Naive B cell (primary cell): ENCODE data around the gene KCNMB2. TPM values are rescaled to one million over a fixed set of nuclear protein-coding genes. Genes with fewer than 3 reads are reported as not detected.
A peak's percentile ranks its signal among the peaks of the same experiment; 100 is the strongest.

ENCODE experiments used
- ATAC-seq, 2 donors: fragments of 150-1000 bp; cut with Tn5 transposase; 2 replicates each; pipeline ENCODE4 v1.10.0; 2021; ENCODE audit warnings: low read depth in 2 of 2, mild to moderate bottlenecking in 2 of 2, moderate library complexity in 2 of 2
- DNase-seq: peaks from one replicate; pipeline ENCODE4 v3.0.0; 2022
- H3K27ac Mint-ChIP-seq, 6 donors: one replicate each; pipeline ENCODE4 v1.8.0; 2020 to 2022; ENCODE audit warnings: mild to moderate bottlenecking in 6 of 6, mixed read lengths in 6 of 6, moderate library complexity in 5 of 6, inconsistent platforms in 2 of 6
- H3K27me3 Mint-ChIP-seq, 3 donors: one replicate each; pipeline ENCODE4 v1.8.0; 2021 to 2022; ENCODE audit warnings: mixed read lengths in 3 of 3, mild to moderate bottlenecking in 1 of 3
- H3K36me3 Mint-ChIP-seq, 2 donors: one replicate each; pipeline ENCODE4 v1.8.0; 2020 to 2022; ENCODE audit warnings: mixed read lengths in 2 of 2, inconsistent platforms in 1 of 2, mild to moderate bottlenecking in 1 of 2
- H3K4me1 Mint-ChIP-seq, 3 donors: one replicate each; pipeline ENCODE4 v1.8.0; 2020 to 2022; ENCODE audit warnings: mixed read lengths in 3 of 3, inconsistent platforms in 1 of 3, mild to moderate bottlenecking in 1 of 3, moderate library complexity in 1 of 3
- H3K4me3 Mint-ChIP-seq, 8 donors: one replicate each; pipeline ENCODE4 v1.8.0; 2020 to 2022; ENCODE audit warnings: mild to moderate bottlenecking in 8 of 8, mixed read lengths in 8 of 8, moderate library complexity in 8 of 8, inconsistent platforms in 2 of 8
- H3K9me3 Mint-ChIP-seq, 7 donors: one replicate each; pipeline ENCODE4 v1.8.0; 2020 to 2022; ENCODE audit warnings: mixed read lengths in 7 of 7, mild to moderate bottlenecking in 5 of 7, inconsistent platforms in 2 of 7, moderate library complexity in 1 of 7
- polyA plus RNA-seq, 6 donors: library from polyadenylated mRNA; unstranded; fragments of 300-500 nt; fragmentation: Illumina TruSeq; gene quantifications; one replicate each; pipeline ENCODE4 v1.2.3, GENCODE V29; 2021; ENCODE audit warnings: low read depth in 6 of 6

Gene KCNMB2
- polyA plus RNA-seq, 6 donors from 2014 or later = not detected

- Mint-ChIP-seq H3K4me1 (no peaks in the 10 kb centered on the region), H3K9me3 (peaks cover 0 to 20% (median 9%) of the 10 kb centered on the region in 7 donors), H3K27me3 (no peaks in the 10 kb centered on the region), H3K36me3 (no peaks in the 10 kb centered on the region), H3K4me3 (no peak overlapping the region), H3K27ac (no peak overlapping the region)
- no peak for DNase-seq
- ATAC-seq = no peak
Measured at GRCh38 chr3:178655488-178655887, 119.3 kb downstream of the KCNMB2 start.

- ATAC-seq = no peak
- H3K27ac Mint-ChIP-seq = no peak overlapping the region
Measured at GRCh38 chr3:178658694-178659325, 122.6 kb downstream of the KCNMB2 start.

DNA sequence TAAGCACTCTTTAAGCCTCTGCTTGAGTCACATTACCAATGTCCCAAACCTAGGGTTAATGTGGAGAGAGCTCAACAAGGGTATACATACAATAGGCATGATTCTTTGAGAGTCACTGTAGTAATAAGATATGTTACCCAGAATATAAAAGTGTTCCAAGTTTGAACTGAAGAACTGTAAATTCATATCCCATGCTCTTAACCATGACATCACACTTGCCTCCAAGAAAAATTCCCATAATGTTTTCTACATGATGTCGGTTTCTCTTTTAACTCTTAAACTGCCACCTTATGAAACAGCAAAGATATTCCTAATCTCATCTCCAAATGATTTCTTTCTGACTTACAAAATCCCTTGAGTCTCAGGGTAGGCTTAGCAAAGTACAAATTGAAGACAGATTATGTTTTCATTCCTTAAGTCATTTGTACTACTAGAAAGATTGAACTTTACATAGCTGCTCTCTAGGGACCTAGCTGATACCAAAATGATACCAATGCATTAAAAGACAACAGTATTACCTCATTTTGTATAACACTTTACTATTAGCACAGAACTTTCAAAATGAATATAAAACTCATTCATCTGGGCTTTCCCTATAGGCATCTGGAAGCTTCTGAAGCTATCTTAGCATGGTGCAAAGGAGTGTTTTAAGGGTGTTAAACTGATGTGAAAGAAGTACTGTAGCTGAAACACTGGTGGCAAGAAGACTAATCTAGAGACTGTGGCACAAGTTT is 127.1 kb downstream of the KCNMB2 start:
- no peaks in the 10 kb centered on the region for H3K4me1 Mint-ChIP-seq
- H3K4me3 Mint-ChIP-seq = no peak overlapping the region
- no peak overlapping the region for H3K27ac Mint-ChIP-seq
- no peak for ATAC-seq
- peaks cover 0 to 4% (median under 1%) of the 10 kb centered on the region in 7 donors for H3K9me3 Mint-ChIP-seq
- no peaks in the 10 kb centered on the region for H3K27me3 Mint-ChIP-seq
- H3K36me3 Mint-ChIP-seq = no peaks in the 10 kb centered on the region
- DNase-seq = no peak

More at GRCh38 chr3:178658694-178659325, 122.6 kb downstream of the KCNMB2 start:
- no peaks in the 10 kb centered on the region for H3K27me3 Mint-ChIP-seq
- H3K4me3 Mint-ChIP-seq = no peak overlapping the region
- H3K4me1 Mint-ChIP-seq = no peaks in the 10 kb centered on the region
- DNase-seq = no peak
- no peaks in the 10 kb centered on the region for H3K36me3 Mint-ChIP-seq
- H3K9me3 Mint-ChIP-seq = peaks cover 0 to 12% (median 2%) of the 10 kb centered on the region in 7 donors

GRCh38 chr3:178665747-178666146 is 129.5 kb downstream of the KCNMB2 start:
- peaks cover 0 to 4% (median 0%) of the 10 kb centered on the region in 7 donors for H3K9me3 Mint-ChIP-seq
- H3K27me3 Mint-ChIP-seq = no peaks in the 10 kb centered on the region
- H3K27ac Mint-ChIP-seq = no peak overlapping the region
- H3K4me1 Mint-ChIP-seq = no peaks in the 10 kb centered on the region
- no peaks in the 10 kb centered on the region for H3K36me3 Mint-ChIP-seq
- no peak overlapping the region for H3K4me3 Mint-ChIP-seq
- DNase-seq (no peak), ATAC-seq (no peak)

- no peak for ATAC-seq
- peaks cover 0 to under 1% (median 0%) of the 10 kb centered on the region in 7 donors for H3K9me3 Mint-ChIP-seq
- no peak overlapping the region for H3K27ac Mint-ChIP-seq
- H3K27me3 Mint-ChIP-seq = no peaks in the 10 kb centered on the region
- no peaks in the 10 kb centered on the region for H3K36me3 Mint-ChIP-seq
- peak overlapping the region in 1 of 8 donors; percentile 26 for H3K4me3 Mint-ChIP-seq
- no peaks in the 10 kb centered on the region for H3K4me1 Mint-ChIP-seq
- DNase-seq = no peak
Measured at GRCh38 chr3:178669022-178669601, 132.9 kb downstream of the KCNMB2 start.

DNA sequence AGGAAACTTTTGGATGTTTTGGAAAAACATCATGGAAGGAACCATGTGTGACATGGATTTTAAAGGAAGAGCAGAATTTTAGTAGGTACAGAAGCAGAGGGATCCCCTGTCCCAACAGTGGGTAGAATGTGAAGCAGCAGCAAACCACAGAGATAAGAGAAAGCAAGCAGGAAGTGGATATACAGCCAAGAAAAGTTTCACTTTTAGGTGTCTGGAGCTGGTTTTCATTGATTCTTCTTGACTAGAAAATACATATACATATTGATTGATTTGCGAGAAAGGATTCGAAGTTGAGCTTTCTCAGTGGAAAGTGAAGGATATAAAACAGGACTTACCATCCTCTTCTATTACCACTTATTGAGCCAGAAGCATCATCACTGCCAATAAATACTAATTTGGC is 133.5 kb downstream of the KCNMB2 start:
- Mint-ChIP-seq H3K4me1 (no peaks in the 10 kb centered on the region), H3K36me3 (no peaks in the 10 kb centered on the region), H3K4me3 (no peak overlapping the region), H3K27me3 (no peaks in the 10 kb centered on the region), H3K27ac (peak overlapping the region in 1 of 6 donors; percentile 49), H3K9me3 (no peaks in the 10 kb centered on the region)
- ATAC-seq (no peak), DNase-seq (no peak)

DNA sequence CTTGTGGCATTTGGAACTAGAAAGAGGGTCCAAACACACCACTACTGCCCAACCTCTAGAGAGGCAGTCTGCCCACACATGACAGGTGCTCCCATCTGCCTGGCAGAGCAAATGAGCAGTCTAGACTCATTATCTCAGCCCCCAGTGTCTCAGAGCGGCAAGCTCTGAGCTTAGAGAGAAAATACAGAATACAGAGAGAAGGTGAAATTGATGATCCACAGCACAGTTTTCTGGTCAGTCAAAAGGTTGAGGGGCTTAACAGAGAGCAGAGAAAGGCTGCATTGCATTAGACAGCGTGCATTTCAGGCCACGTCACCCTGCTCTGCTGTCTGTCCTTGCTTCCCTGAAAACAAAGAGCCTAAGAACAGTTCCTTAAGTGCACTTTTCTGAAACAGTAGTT is 135.1 kb downstream of the KCNMB2 start:
- H3K27me3 Mint-ChIP-seq = no peaks in the 10 kb centered on the region
- no peaks in the 10 kb centered on the region for H3K36me3 Mint-ChIP-seq
- no peak overlapping the region for H3K27ac Mint-ChIP-seq
- DNase-seq = no peak
- no peak for ATAC-seq
- no peaks in the 10 kb centered on the region for H3K4me1 Mint-ChIP-seq
- H3K4me3 Mint-ChIP-seq = no peak overlapping the region
- H3K9me3 Mint-ChIP-seq = no peaks in the 10 kb centered on the region

DNA sequence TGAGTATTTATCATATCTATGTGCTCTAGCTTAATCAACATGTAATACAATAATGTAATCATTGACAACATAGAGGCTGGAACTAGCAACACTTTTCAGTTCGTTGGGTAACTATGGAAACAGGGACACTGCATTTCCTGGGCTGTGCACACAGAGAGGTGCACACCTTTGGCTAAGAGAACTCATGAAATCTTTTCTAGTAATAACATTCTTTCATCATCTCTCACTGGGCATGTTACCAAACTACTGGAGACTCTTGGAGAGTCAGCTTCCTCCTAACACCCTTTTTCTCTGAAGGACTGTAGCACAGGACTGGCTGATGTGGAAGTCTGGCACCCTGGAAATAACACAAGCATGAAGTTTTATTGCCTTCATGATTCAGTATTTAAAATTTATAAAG is 135.6 kb downstream of the KCNMB2 start:
- Mint-ChIP-seq H3K9me3 (no peaks in the 10 kb centered on the region), H3K4me3 (no peak overlapping the region), H3K27me3 (no peaks in the 10 kb centered on the region), H3K27ac (no peak overlapping the region), H3K36me3 (no peaks in the 10 kb centered on the region), H3K4me1 (no peaks in the 10 kb centered on the region)
- DNase-seq = no peak
- ATAC-seq = no peak

GRCh38 chr3:178672275-178672674 is 136.0 kb downstream of the KCNMB2 start:
- ATAC-seq (no peak), DNase-seq (no peak)
- H3K4me1 Mint-ChIP-seq = no peaks in the 10 kb centered on the region
- H3K36me3 Mint-ChIP-seq = no peaks in the 10 kb centered on the region
- no peaks in the 10 kb centered on the region for H3K27me3 Mint-ChIP-seq
- H3K27ac Mint-ChIP-seq = no peak overlapping the region
- no peaks in the 10 kb centered on the region for H3K9me3 Mint-ChIP-seq
- no peak overlapping the region for H3K4me3 Mint-ChIP-seq

- no peaks in the 10 kb centered on the region for H3K27me3 Mint-ChIP-seq
- DNase-seq = no peak
- H3K36me3 Mint-ChIP-seq = no peaks in the 10 kb centered on the region
- H3K27ac Mint-ChIP-seq = no peak overlapping the region
- ATAC-seq = no peak
- no peak overlapping the region for H3K4me3 Mint-ChIP-seq
- no peaks in the 10 kb centered on the region for H3K4me1 Mint-ChIP-seq
- no peaks in the 10 kb centered on the region for H3K9me3 Mint-ChIP-seq
Measured at GRCh38 chr3:178673529-178673928, 137.3 kb downstream of the KCNMB2 start.

DNA sequence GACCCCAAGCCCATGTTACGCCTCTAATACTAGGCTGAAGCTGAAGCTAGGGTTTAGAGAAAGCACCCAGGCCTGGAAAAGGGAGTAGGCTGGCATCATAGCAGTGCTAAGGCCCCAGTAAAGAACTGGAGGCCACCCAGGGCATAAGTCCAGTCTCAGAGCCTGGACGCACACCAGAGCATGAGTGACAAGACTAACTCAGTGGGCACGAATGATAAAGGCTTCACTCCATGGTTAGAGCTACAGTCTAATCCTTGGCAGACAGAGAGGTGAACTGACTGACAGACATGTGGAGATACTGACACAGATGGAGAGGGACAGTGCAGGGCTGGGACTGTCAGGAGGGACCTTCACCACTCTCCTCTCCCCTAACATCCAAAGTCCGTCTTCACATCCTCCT is 139.8 kb downstream of the KCNMB2 start:
- Mint-ChIP-seq H3K27me3 (no peaks in the 10 kb centered on the region), H3K9me3 (peaks cover 0 to 3% (median 0%) of the 10 kb centered on the region in 7 donors), H3K27ac (no peak overlapping the region), H3K4me3 (no peak overlapping the region), H3K4me1 (no peaks in the 10 kb centered on the region), H3K36me3 (no peaks in the 10 kb centered on the region)
- DNase-seq (no peak), ATAC-seq (no peak)

- Mint-ChIP-seq H3K4me1 (peaks cover 0 to 4% (median 0%) of the 10 kb centered on the region in 3 donors), H3K9me3 (peaks cover 0 to 4% (median 3%) of the 10 kb centered on the region in 7 donors), H3K36me3 (no peaks in the 10 kb centered on the region), H3K27ac (no peak overlapping the region), H3K4me3 (no peak overlapping the region), H3K27me3 (no peaks in the 10 kb centered on the region)
- DNase-seq (no peak), ATAC-seq (no peak)
Measured at GRCh38 chr3:178676942-178677790, 140.9 kb downstream of the KCNMB2 start.

GRCh38 chr3:178677961-178678360 is 141.7 kb downstream of the KCNMB2 start:
- Mint-ChIP-seq H3K4me3 (no peak overlapping the region), H3K9me3 (peaks cover 0 to 10% (median 3%) of the 10 kb centered on the region in 7 donors), H3K4me1 (peaks cover 0 to 7% (median 0%) of the 10 kb centered on the region in 3 donors), H3K27me3 (no peaks in the 10 kb centered on the region), H3K27ac (no peak overlapping the region), H3K36me3 (no peaks in the 10 kb centered on the region)
- no peak for ATAC-seq
- DNase-seq = no peak
